Suprapubic skin (tissue), 4 donors: ENCODE results near the gene CNMD.

Experiments
- CTCF ChIP-seq, 2 donors: fragments of 200-600 bp in 1 of 2; fragments of 450-650 bp in 1 of 2; sonication (generic) in 1 of 2; IDR thresholded peaks; one replicate each; pipeline ENCODE4 v1.5.1; 2016 to 2019; ENCODE audit warnings: antibody characterized with exemption in 2 of 2, mild to moderate bottlenecking in 1 of 2, moderate library complexity in 1 of 2
- EP300 ChIP-seq: sonication (generic); formaldehyde crosslinking; IDR thresholded peaks from one replicate; pipeline ENCODE4 v1.6.1; 2017; ENCODE audit warnings: antibody characterized with exemption
- POLR2A ChIP-seq, 2 donors: fragments of 450-650 bp; IDR thresholded peaks; one replicate each; pipeline ENCODE4 v1.6.1; 2017; ENCODE audit warnings: antibody characterized with exemption in 2 of 2, mild to moderate bottlenecking in 2 of 2, moderate library complexity in 2 of 2
- POLR2AphosphoS5 ChIP-seq, 3 donors: sonication (generic); formaldehyde crosslinking; IDR thresholded peaks; one replicate each; pipeline ENCODE4 v1.6.1; 2017; ENCODE audit warnings: antibody characterized with exemption in 3 of 3

- no peak for TF ChIP-seq CTCF (IDR thresholded peaks at IDR 0.05)
- TF ChIP-seq POLR2AphosphoS5 (IDR thresholded peaks at IDR 0.05) = no peak
- no peak for TF ChIP-seq POLR2A (IDR thresholded peaks at IDR 0.05)
- no peak for TF ChIP-seq EP300
These were observed 16.4 kb downstream of the CNMD start for GRCh38 chr13:52723181-52723580.
